22Rv1 (cell line): ENCODE measurements around the gene TTC16.

Experiments
- CTCF ChIP-seq: fragments of 450-650 bp; IDR thresholded peaks from 2 replicates; pipeline ENCODE4 v1.5.1; 2017; ENCODE audit warnings: mild to moderate bottlenecking
- ZFX ChIP-seq: fragments of 450-650 bp; IDR thresholded peaks from 2 replicates; pipeline ENCODE4 v1.6.1; 2017; ENCODE audit warnings: antibody characterized with exemption, borderline replicate concordance

- TF ChIP-seq CTCF (no peak), ZFX (no peak)
Measured at GRCh38 chr9:127723444-127723843, 7.6 kb downstream of the TTC16 start.
